Measurements from ENCODE around the gene COMMD1.

GRCh38 chr2:62136956-62137830, 231.7 kb downstream of the COMMD1 start:
- no peak for TF ChIP-seq CTCF (IDR thresholded peaks at IDR 0.05; ENCODE audit: low read depth, low read length, poor library complexity, severe bottlenecking)
- no peak for TF ChIP-seq EZH2phosphoT487 (IDR thresholded peaks at IDR 0.05; ENCODE audit: borderline replicate concordance, low read length)

All from DOHH2 (cell line).